KOPT-K1 (cell line): ENCODE results near the gene MCUB.
"Not testable (repeated sequence)": the region's sequence is repeated elsewhere in the genome, so short reads cannot be mapped to it uniquely, and the experiment has no call there.

Experiments
- H3K27ac ChIP-seq: fragments of 200-600 bp; sonication (generic); 2 replicates; pipeline ENCODE4 v1.5.1; 2016; ENCODE audit warnings: antibody characterized with exemption, mild to moderate bottlenecking, low read depth, low read length; ENCODE audit not compliant: poor library complexity, severe bottlenecking
- H3K36me3 ChIP-seq: fragments of 200-600 bp; sonication (generic); 2 replicates; pipeline ENCODE4 v1.5.1; 2017; ENCODE audit warnings: antibody characterized with exemption, mild to moderate bottlenecking, low read length, moderate library complexity; ENCODE audit not compliant: insufficient read depth
- H3K9me3 ChIP-seq: fragments of 200-600 bp; sonication (generic); 2 replicates; pipeline ENCODE4 v1.5.1; 2017; ENCODE audit warnings: antibody characterized with exemption, low read length, mild to moderate bottlenecking; ENCODE audit not compliant: insufficient read depth, poor library complexity, severe bottlenecking

MCUB gene

DNA sequence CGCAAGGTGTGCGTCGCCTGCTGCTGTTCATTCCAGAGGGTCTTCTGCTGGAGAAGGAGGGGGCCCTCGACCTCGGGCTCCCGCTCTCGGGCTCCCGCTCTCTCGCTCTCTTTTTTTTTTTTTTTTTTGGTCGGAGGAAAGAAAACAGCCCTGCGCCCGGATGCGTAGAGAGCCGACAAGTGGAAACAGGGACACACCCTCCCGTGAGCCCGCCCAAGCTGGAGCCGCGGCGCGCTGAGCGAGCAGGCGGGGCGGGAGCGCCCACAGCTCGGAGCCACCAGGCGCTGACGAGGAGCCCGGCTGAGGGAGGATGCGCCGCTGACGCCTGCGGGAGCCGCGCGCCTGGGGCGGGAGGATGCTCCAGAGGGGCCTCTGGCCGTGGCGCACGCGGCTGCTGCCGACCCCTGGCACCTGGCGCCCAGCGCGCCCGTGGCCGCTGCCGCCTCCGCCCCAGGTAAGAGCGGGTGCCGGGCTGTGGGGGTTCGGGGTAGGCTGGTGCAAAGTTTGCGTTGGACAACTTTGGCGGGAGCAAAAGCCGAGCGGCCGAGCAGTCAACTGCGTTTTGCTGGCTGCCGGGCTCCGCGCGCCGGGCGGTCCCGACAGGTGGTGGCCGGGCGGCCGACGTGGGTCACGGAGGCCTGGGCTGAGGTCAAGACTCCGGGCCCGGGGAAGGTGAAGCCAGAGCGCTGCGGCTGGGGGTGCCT is at the start of gene MCUB:
Gene MCUB, plus strand, starts transcription at position 264 of the 704 bp plus-strand sequence. Its CDS starts 92 bp downstream, at position 356.
- Histone ChIP-seq H3K36me3 (peaks cover 14% of the 10 kb centered on the region), H3K27ac (peak within 1 kb of the TSS; percentile 90)

DNA sequence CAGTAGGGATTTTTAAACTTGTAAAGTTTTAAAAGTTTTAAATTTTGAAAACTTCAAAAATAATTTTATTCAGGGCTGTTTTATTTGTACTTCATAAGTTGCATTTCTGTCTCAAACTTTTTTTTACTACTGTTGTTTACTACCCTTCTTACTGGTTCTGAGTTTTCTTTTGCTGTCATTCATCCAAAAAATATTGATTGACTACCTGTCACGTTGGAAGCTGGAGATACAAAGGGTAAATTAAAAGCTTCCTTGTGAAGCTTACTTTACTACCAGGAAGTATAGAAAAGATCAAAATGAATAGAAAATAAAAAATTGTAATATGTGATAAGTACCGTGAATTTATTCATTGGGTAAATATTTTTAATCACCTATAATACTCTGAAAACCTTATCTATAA is 49.4 kb upstream of the MCUB start:
- peaks cover 82% of the 10 kb centered on the region for H3K36me3 ChIP-seq

More for the DNA sequence above, at the start of gene MCUB:
- H3K9me3 ChIP-seq, result peaks cover 8% of the 10 kb centered on the region

DNA sequence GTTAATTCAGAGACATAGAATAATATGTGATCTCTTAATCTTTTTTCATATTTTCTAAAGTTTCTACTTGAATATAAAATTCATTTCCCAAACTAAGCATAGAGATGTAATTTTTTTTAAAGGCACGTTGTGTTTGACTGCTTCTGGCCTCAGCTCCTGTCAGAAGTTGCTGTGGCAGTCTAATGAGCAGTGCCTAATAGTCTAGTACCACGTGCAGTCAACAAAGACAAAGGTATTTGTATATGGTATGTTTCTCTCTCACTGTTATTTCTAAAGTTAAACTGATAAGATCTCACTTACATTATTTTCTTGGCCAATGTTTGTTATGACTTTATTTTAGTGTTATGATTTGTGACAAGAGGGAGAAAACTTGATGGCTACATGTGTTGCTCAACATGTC is 48.6 kb upstream of the MCUB start:
- peaks cover 86% of the 10 kb centered on the region for H3K36me3 ChIP-seq

More for the DNA sequence above, 49.4 kb upstream of the MCUB start:
- H3K27ac ChIP-seq, result no peak overlapping the region
- H3K9me3 ChIP-seq, result no peaks in the 10 kb centered on the region

DNA sequence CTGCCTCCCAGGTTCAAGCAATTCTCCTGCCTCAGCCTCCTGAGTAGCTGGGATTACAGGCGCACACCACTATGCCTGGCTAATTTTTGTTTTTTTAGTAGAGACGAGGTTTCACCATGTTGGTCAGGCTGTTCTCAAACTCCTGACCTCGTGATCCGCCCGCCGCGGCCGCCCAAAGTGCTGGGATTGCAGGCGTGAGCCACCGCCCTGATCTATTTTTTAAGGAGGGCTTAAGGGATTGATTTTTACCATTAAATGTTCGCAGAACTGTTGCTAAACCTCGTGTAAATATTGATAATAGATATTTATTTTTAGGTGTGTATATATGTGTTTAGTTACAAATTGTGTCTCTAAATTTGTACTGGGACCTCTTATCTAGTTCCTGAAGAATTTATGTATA is 46.7 kb upstream of the MCUB start:
- peaks cover 83% of the 10 kb centered on the region for H3K36me3 ChIP-seq
- H3K27ac ChIP-seq, H3K9me3 ChIP-seq: not testable (repeated sequence)

More for the DNA sequence above, 48.6 kb upstream of the MCUB start:
- Histone ChIP-seq H3K27ac (no peak overlapping the region), H3K9me3 (no peaks in the 10 kb centered on the region)

DNA sequence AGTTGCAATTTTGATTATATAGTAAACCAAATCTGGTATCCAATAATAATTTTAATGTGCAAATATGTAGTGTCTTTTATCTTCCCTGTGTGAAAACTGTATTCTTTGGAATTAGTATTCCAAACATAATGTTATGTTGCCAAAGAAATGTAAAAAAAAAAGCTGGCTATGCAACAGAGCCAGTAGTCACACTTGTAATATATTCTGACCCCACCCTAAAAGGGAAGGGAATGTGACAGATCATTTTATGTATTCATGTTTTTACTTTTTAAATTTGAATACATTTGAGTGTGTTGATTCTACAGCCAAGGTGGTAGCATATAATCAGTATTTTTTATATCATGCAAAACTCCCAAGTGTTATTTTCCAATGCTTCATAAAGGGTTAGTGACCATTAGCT is 27.9 kb upstream of the MCUB start:
- no peak overlapping the region for H3K27ac ChIP-seq
- H3K9me3 ChIP-seq, result no peaks in the 10 kb centered on the region
- peaks cover 95% of the 10 kb centered on the region for H3K36me3 ChIP-seq

GRCh38 chr4:109545401-109545800 is 14.6 kb upstream of the MCUB start:
- Histone ChIP-seq H3K27ac (no peak overlapping the region), H3K36me3 (peaks cover 26% of the 10 kb centered on the region), H3K9me3 (no peaks in the 10 kb centered on the region)

DNA sequence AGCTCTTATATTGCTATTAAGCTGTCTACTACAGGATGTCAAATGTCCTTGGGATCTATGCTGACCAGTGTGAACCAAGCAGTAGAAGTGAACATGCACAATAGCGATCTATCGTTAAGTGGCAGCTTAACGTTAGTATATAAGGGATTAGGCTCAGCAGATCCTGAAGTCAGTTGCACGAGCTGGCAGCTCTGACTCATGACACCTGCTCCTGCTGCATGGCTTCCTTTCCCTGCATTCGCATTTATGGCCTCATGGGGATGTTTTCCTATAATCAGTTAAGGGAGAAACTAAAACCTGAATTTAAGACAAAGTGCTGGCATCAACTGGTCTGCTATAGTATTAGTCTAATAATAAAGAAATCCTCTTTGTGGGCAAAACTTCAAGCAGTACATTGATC is 12.7 kb upstream of the MCUB start:
- H3K36me3 ChIP-seq, result peaks cover 10% of the 10 kb centered on the region; the same call in 1 of the 2 replicates
- H3K27ac ChIP-seq, result no peak overlapping the region
- H3K9me3 ChIP-seq, result no peaks in the 10 kb centered on the region

GRCh38 chr4:109548655-109549054 is 11.4 kb upstream of the MCUB start:
- H3K36me3 ChIP-seq, result no peaks in the 10 kb centered on the region
- no peaks in the 10 kb centered on the region for H3K9me3 ChIP-seq
- H3K27ac ChIP-seq, result no peak overlapping the region

DNA sequence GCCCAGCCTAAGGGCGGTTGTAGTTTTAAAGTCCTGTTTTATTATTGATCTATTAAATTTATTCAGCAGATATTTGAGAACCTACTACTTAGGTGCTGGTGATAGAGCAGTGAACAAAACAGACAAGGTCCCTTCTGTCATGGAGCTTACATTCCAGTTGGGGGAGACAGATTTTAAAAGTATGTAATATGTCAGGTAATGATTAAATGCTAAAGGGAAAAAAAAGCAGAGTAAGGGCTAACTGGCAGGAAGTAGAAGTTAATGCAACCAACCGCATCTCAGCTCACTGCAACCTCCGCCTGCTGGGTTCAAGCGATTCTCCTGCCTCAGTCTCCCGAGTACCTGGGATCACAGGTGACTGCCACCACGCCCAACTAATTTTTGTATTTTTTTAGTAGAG is 7.8 kb upstream of the MCUB start:
- Histone ChIP-seq H3K27ac (no peak overlapping the region), H3K36me3 (no peaks in the 10 kb centered on the region), H3K9me3 (no peaks in the 10 kb centered on the region)

GRCh38 chr4:109553130-109553529 is 6.9 kb upstream of the MCUB start:
- H3K36me3 ChIP-seq, result no peaks in the 10 kb centered on the region
- H3K9me3 ChIP-seq, result peaks cover 4% of the 10 kb centered on the region
- H3K27ac ChIP-seq, result no peak overlapping the region

GRCh38 chr4:109554971-109555370 is 5.1 kb upstream of the MCUB start:
- Histone ChIP-seq H3K36me3 (no peaks in the 10 kb centered on the region), H3K9me3 (peaks cover 8% of the 10 kb centered on the region), H3K27ac (no peak overlapping the region)

GRCh38 chr4:109557433-109557832 is 2.6 kb upstream of the MCUB start:
- Histone ChIP-seq H3K36me3 (no peaks in the 10 kb centered on the region), H3K9me3 (peaks cover 8% of the 10 kb centered on the region), H3K27ac (no peak overlapping the region)

GRCh38 chr4:109558095-109558494 is 2.0 kb upstream of the MCUB start:
- not testable (repeated sequence) for H3K27ac ChIP-seq, H3K36me3 ChIP-seq, H3K9me3 ChIP-seq

DNA sequence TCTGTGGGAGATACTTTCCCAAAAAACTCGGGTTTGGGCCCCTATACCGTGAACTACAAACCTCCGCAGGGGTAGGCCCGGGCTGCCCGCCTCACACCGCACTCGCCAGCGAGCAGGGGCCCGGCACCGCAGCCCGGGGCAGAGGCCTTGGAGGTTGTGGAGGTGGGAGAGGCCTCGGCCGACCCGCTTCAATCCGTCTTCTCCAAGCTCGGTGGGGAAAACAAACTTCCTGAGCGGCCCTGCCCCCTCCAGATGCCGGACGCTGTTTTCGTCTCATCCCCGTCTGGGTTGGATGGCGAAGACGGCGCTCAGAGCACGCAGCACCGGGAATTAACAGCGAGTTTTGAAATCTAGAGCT is 442 bp upstream of the MCUB start:
- H3K36me3 ChIP-seq, result peaks cover 9% of the 10 kb centered on the region
- peaks cover 8% of the 10 kb centered on the region for H3K9me3 ChIP-seq
- H3K27ac ChIP-seq, result peak overlapping the region; percentile 90

DNA sequence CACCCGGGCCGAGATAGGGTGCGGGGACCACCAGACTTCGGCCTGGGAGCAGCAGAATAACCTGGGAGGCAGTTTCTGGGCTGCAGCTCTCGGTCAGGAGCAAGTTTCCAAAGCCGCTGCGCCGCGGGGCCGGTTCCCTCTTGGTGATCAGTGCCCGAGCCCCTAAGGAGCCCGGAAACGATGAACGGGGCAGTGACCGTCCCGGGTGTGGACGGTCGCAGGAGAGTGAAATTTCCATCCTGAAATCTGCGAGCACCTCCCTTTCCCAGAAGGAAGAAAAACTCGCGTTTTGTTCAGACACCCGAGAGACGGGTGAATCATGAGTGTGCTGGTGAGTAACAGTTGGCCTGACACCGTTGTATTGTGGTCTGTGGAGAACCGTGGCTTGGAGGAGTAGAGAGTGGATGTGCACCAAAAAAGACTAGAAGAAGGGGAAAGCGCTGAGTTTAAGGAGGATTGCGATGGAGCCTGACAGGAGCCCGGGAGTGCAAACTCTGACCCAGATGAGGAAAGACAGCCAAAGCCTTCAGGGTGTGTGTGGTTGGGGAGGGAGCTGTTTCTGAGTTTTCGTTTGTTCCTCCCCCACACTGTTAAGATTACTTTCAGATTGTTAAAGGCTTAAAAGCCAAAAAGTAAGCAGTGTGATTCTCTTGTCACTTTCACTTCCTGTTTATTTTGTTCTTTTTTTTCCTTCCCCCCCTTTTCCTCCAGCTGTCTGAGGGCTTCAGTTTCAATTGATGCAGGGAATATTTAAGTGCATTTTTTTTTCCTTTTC is 828 bp downstream of the MCUB start:
- Histone ChIP-seq H3K36me3 (peaks cover 19% of the 10 kb centered on the region), H3K27ac (peak overlapping the region; percentile 90), H3K9me3 (peaks cover 8% of the 10 kb centered on the region)
